HG03442 (cell line): ENCODE results near the gene SREK1IP1.
"Not testable (repeated sequence)": the region's sequence is repeated elsewhere in the genome, so short reads cannot be mapped to it uniquely, and the experiment has no call there.

Experiments
- ATAC-seq: cut with Tn5 transposase; IDR thresholded peaks from one replicate; pipeline ENCODE4 v1.9.1; 2021; ENCODE audit warnings: mild to moderate bottlenecking, moderate library complexity; ENCODE audit not compliant: unreplicated experiment

SREK1IP1 gene

GRCh38 chr5:64765804-64766504, 2.5 kb downstream of the SREK1IP1 start:
- no peak for ATAC-seq

DNA sequence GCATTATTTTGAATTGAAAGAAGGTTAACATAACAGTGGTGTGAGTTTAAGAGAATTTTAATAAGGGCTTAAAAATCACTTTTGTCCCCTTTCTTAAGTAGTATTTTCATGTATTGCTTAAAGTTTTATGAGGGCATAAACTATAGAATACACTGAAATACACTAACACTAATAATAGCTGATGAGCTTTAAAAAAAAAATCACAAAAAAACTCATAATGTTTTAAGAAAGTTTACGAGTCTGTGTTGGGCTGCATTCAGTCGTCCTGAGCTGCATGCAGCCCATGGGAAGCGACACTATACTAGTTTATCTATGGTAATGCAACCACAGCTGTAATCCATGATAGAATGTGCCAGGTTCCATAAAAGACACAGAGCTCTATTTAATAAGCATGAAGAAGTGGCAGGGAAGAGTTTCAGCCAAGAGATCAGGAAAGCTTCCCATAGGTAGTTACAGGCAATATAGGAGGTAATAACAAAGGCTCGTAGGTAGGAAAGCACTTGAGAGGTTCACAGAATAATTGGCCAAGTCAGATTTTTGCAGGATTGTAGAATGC, 4.5 kb downstream of the SREK1IP1 start:
- ATAC-seq = no peak

- no peak for ATAC-seq
Measured at GRCh38 chr5:64759960-64760660, 8.4 kb downstream of the SREK1IP1 start.

- ATAC-seq = no peak
Measured at GRCh38 chr5:64758901-64759300, 9.6 kb downstream of the SREK1IP1 start.

- no peak for ATAC-seq
Measured at GRCh38 chr5:64754066-64754465, 14.4 kb downstream of the SREK1IP1 start.

DNA sequence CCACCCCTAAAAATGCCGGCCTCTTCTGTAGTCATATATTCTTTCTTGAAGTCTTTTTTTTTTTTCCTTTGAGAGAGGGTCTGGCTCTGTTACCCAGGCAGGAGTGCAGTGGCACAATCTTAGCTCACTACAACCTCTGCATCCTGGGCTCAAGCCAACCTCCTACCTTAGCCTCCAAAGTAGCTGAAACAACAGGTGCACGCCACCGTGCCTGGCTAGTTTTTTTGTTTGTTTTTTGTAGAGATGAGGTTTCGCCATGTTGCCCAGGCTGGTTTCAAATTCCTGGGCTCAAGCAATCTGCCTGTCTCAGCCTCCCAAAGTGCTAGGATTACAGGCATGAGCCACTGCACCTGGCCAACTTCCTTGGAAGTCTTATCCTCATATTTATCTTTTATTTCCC, 19.1 kb downstream of the SREK1IP1 start:
- ATAC-seq = no peak

DNA sequence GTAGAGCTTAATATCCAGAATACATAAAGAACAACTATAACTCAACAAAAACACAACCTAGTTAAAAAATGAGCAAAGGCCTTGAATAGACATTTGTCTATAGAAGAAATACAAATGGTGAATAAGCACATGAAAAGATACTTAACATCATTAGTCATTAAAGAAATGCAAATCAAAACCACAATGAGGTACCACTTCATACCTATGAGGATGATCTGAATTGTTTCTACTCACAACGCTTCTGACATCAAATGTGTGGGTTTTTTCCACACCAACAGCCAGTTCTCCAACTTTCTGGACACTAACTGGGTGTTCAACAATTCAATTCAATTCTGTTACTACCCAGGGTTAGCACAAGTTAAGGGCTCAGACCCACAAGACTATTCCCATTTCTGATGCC, 22.0 kb downstream of the SREK1IP1 start:
- ATAC-seq = no peak

GRCh38 chr5:64744914-64745313, 23.6 kb downstream of the SREK1IP1 start:
- ATAC-seq = peak; percentile 40

DNA sequence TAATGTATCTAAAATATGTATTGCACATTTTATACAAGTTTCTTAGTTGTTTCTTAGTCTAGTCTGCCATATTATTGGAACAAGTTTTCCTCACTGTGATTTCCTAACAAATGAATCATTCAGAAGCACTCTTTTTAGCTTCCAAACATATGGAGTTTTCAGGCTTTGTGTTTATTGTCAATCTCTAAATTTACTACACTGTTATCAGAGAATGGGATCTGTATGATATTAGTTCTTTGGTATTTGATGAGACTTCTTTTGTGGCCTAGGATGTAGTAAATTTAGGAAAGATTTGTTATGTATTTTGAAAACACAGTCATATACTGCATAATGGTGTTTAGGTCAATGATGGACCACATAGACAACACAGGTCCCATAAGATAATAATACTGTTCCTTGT, 25.7 kb downstream of the SREK1IP1 start:
- no peak for ATAC-seq

DNA sequence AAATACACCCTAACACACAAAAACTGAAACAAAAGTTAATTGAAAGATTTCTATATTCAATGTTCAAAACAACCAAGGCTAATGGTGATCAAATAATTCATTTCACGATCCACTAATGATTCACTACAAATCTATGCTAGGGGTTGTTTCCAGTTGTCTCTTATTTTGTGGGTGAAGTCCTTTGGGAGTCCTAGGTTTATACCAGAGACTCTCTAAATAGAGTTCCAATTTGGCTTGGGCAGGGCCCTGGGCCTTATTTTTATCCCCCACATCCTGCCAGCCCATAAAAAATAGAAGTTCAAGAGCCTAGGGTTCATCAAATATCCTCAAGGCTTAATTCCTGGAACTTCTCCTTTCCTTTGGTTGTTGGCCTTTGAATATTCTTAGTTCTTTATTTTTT, 26.1 kb downstream of the SREK1IP1 start:
- no peak for ATAC-seq

GRCh38 chr5:64727150-64727549, 41.3 kb downstream of the SREK1IP1 start:
- ATAC-seq = no peak

GRCh38 chr5:64722588-64722987, 45.9 kb downstream of the SREK1IP1 start:
- ATAC-seq = no peak

- ATAC-seq = not testable (repeated sequence)
Measured at GRCh38 chr5:64714495-64714894, 54.0 kb downstream of the SREK1IP1 start.

- no peak for ATAC-seq
Measured at GRCh38 chr5:64707191-64707590, 61.3 kb downstream of the SREK1IP1 start.

- ATAC-seq = not testable (repeated sequence)
Measured at GRCh38 chr5:64706074-64706473, 62.4 kb downstream of the SREK1IP1 start.

- ATAC-seq = no peak
Measured at GRCh38 chr5:64700765-64701164, 67.7 kb downstream of the SREK1IP1 start.

DNA sequence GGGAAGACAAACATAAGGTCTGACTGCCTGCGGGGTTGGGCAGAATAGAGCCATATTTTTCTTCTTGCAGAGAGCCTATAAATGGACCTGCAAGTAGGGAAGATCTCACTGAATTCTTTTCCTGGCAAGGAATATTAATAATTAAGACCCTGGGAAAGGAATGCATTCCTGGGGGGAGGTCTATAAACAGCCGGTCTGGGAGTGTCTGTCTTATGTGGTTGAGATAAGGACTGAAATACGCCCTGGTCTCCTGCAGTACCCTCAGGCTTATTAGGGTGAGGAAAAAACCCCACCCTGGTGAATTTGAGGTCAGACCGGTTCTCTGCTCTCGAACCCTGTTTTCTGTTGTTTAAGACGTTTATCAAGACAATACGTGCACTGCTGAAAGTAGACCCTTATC, 72.1 kb downstream of the SREK1IP1 start:
- not testable (repeated sequence) for ATAC-seq

DNA sequence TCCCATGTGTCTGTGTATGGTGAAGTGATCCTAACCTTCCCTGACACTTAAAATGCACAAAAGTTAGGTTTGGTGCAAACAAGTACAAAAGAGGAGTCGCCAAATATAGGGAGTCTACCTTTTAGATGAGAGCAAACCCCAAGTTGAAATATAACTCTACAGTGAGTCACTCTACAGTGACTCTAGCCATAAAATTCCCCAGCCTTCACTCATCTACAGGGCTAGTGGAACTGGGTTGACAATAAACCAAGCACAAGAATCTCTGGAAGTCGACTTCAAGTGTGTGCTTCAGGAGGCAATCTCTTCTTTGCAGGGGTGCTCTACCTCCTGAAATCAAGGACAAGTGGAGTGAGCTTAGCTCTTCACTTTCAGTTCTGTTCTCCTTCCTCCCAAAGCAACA, 74.9 kb downstream of the SREK1IP1 start:
- ATAC-seq = no peak

DNA sequence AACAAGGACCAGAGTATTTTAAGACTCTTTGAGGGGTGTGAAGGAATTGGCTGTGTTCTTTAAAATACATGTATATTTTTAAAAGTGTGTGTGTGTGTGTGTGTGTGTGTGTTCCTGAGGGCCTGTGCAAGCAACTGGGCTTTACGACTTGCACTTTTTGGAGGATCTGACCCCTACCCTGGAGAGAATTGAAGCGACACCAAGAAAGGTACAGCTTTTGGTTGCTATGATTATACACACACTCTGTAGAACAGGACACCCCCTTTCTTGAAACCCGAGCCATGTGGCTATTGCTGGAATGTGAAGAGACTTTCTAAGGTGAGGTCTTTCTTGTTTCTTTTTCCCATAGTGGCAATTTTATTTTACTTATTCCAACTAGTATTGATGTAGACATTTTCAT, 77.2 kb downstream of the SREK1IP1 start:
- ATAC-seq = no peak

- ATAC-seq = peak; percentile 43
Measured at GRCh38 chr5:64690417-64691151, 77.9 kb downstream of the SREK1IP1 start, which contains the start of gene SHISAL2B. TSS of gene SHISAL2B (plus strand) at chr5:64690503. CDS start at chr5:64690624, 121 bp downstream.

GRCh38 chr5:64690104-64690416, 78.4 kb downstream of the SREK1IP1 start:
- ATAC-seq = no peak

GRCh38 chr5:64688965-64689364, 79.5 kb downstream of the SREK1IP1 start:
- no peak for ATAC-seq
